ENCODE data around the gene FRYL. TPM values are rescaled to one million over a fixed set of nuclear protein-coding genes. Genes with fewer than 3 reads are reported as not detected.
"Not testable (repeated sequence)": the region's sequence is repeated elsewhere in the genome, so short reads cannot be mapped to it uniquely, and the experiment has no call there.

The FRYL gene
- total RNA-seq, 1 experiment from 2014 or later, result 45.8 TPM

DNA sequence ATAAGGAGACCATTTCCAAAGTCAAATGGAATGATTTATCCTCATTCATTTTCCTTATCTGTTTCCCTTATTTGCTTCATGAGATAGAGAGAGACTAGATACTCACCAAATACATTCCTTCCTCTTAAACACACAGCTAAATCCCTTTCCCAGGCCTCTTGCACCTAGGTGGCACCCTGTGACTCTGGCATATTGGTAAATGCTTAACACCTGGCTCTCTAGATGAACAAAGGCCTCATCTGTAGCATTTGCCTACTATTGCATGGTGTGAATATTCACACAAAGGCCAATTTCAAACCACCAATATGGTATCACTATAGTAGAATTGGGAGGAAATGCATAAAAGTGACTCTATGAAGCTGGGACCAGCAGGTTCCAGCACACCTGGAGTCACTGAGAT, 319.1 kb downstream of the FRYL start:
- Mint-ChIP-seq H3K4me1 (ENCODE audit: low read depth, unreplicated experiment) (no peaks in the 10 kb centered on the region), H3K27me3 (ENCODE audit: unreplicated experiment) (peaks cover 11% of the 10 kb centered on the region), H3K4me3 (ENCODE audit: low read depth, unreplicated experiment) (no peak overlapping the region), H3K27ac (ENCODE audit: unreplicated experiment) (no peak overlapping the region), H3K36me3 (ENCODE audit: insufficient read depth, unreplicated experiment) (no peaks in the 10 kb centered on the region), H3K9me3 (ENCODE audit: low read depth, unreplicated experiment) (no peaks in the 10 kb centered on the region)
- no peak for DNase-seq
- no TSS peak for BruUV-seq (replicated peaks)
- TF ChIP-seq, protein P1, sequence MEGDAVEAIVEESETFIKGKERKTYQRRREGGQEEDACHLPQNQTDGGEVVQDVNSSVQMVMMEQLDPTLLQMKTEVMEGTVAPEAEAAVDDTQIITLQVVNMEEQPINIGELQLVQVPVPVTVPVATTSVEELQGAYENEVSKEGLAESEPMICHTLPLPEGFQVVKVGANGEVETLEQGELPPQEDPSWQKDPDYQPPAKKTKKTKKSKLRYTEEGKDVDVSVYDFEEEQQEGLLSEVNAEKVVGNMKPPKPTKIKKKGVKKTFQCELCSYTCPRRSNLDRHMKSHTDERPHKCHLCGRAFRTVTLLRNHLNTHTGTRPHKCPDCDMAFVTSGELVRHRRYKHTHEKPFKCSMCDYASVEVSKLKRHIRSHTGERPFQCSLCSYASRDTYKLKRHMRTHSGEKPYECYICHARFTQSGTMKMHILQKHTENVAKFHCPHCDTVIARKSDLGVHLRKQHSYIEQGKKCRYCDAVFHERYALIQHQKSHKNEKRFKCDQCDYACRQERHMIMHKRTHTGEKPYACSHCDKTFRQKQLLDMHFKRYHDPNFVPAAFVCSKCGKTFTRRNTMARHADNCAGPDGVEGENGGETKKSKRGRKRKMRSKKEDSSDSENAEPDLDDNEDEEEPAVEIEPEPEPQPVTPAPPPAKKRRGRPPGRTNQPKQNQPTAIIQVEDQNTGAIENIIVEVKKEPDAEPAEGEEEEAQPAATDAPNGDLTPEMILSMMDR (IDR thresholded peaks at IDR 0.05; ENCODE audit: unreplicated experiment), result no peak
- intact Hi-C loops (cut with micrococcal nuclease; ENCODE audit: unreplicated experiment), result no loop called here
- CTCF ChIA-PET, result no interaction called here

DNA sequence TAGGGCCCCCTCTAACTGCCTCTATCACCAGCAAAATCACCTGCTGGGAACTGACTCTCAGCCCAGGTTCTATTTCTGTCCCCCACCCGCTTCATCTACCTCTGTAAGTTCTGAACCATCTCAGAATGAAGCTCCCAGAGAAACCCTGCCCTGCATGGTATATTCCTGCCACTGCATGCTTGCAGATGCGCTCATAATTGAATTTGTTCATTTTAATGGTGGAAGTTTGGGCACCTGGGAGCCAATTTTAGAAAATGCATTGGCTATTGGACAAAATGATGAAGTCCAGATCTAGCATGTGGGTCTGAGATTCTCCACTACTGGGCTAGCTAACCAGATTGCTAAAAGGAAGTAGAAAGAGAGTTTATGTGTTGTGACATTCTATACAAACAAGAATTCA, 325.5 kb downstream of the FRYL start:
- Mint-ChIP-seq H3K27me3 (ENCODE audit: unreplicated experiment) (no peaks in the 10 kb centered on the region), H3K36me3 (ENCODE audit: insufficient read depth, unreplicated experiment) (no peaks in the 10 kb centered on the region), H3K9me3 (ENCODE audit: low read depth, unreplicated experiment) (no peaks in the 10 kb centered on the region), H3K4me3 (ENCODE audit: low read depth, unreplicated experiment) (no peak overlapping the region), H3K27ac (ENCODE audit: unreplicated experiment) (no peak overlapping the region), H3K4me1 (ENCODE audit: low read depth, unreplicated experiment) (no peaks in the 10 kb centered on the region)
- intact Hi-C loops (cut with micrococcal nuclease; ENCODE audit: unreplicated experiment), result no loop called here
- TF ChIP-seq, protein P1 (IDR thresholded peaks at IDR 0.05; ENCODE audit: unreplicated experiment), result no peak
- no TSS peak for BruUV-seq (replicated peaks)
- CTCF ChIA-PET, result no interaction called here
- no peak for DNase-seq

DNA sequence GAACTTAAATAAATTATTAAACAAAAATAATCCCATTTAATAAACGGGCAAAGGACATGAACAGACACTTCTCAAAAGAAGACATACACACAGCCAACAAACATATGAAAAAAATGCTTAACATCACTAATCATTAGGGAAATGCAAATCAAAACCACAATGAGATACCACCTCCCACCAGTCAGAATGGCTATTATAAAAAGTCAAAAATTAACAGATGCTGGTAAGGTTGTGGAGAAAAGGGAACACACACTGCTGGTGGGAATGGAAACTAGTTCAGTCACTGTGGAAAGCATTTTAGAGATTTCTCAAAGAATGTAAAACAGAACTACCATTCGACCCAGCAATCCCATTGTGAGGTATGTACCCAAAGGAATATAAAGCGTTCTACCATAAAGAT, 328.4 kb downstream of the FRYL start:
- BruUV-seq (replicated peaks); H3K36me3 Mint-ChIP-seq (ENCODE audit: insufficient read depth, unreplicated experiment); H3K4me3 Mint-ChIP-seq (ENCODE audit: low read depth, unreplicated experiment); H3K4me1 Mint-ChIP-seq (ENCODE audit: low read depth, unreplicated experiment); DNase-seq; intact Hi-C loops (cut with micrococcal nuclease; ENCODE audit: unreplicated experiment); H3K27me3 Mint-ChIP-seq (ENCODE audit: unreplicated experiment); H3K27ac Mint-ChIP-seq (ENCODE audit: unreplicated experiment); H3K9me3 Mint-ChIP-seq (ENCODE audit: low read depth, unreplicated experiment); CTCF ChIA-PET: not testable (repeated sequence)

DNA sequence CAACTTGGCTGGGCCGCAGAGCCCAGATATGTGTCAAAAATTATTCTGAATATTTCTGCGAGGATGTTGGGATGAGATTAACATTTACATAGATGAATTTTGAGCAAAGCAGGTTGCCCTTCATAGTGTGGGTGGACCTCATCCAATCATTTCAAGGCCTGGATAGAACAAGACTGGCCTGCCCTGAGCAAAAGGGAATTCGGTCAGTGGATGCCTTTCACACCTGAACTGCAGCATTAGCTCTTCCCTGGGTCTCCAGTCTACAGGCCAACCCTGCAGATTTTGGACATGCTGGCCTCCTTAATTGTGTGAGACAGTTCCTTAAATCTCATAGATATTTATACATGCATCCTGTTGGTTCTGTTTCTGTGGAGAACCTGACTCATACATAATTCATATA, 329.3 kb downstream of the FRYL start:
- DNase-seq, result no peak
- Mint-ChIP-seq H3K4me3 (ENCODE audit: low read depth, unreplicated experiment) (no peak overlapping the region), H3K27me3 (ENCODE audit: unreplicated experiment) (no peaks in the 10 kb centered on the region), H3K4me1 (ENCODE audit: low read depth, unreplicated experiment) (no peaks in the 10 kb centered on the region), H3K9me3 (ENCODE audit: low read depth, unreplicated experiment) (no peaks in the 10 kb centered on the region), H3K36me3 (ENCODE audit: insufficient read depth, unreplicated experiment) (no peaks in the 10 kb centered on the region), H3K27ac (ENCODE audit: unreplicated experiment) (no peak overlapping the region)
- CTCF ChIA-PET, result no interaction called here
- TF ChIP-seq, protein P1 (IDR thresholded peaks at IDR 0.05; ENCODE audit: unreplicated experiment), result no peak
- intact Hi-C loops (cut with micrococcal nuclease; ENCODE audit: unreplicated experiment), result no loop called here
- no TSS peak for BruUV-seq (replicated peaks)

DNA sequence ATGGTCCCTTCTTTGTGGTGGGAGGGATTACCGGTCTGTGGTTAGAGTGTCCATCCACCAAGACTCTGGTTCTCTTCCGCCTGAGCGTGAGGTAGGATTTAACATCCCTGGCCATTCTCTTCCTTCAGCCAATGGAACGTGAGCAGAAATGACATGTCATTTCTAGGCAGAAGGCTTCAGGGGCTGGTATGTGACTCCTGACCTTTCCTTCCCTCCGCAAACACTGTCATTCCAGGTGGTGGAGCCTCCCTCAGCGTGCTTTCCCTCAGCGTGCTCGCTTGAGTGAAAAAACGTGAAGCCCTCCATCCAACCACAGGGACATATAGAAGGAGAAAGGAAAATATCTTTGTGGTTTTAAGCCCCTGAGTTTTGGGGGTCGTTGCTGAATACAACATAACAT, 330.9 kb downstream of the FRYL start:
- intact Hi-C loops (cut with micrococcal nuclease; ENCODE audit: unreplicated experiment), result loop anchor here (5.0 kb wide), 1 partner anchor 98 kb away; no protein-coding TSS in a partner anchor
- H3K27me3 Mint-ChIP-seq (ENCODE audit: unreplicated experiment), result no peaks in the 10 kb centered on the region
- H3K9me3 Mint-ChIP-seq (ENCODE audit: low read depth, unreplicated experiment), result no peaks in the 10 kb centered on the region

More for the DNA sequence above, 330.9 kb downstream of the FRYL start:
- no peak for DNase-seq
- Mint-ChIP-seq H3K4me1 (ENCODE audit: low read depth, unreplicated experiment) (no peaks in the 10 kb centered on the region), H3K27ac (ENCODE audit: unreplicated experiment) (no peak overlapping the region), H3K4me3 (ENCODE audit: low read depth, unreplicated experiment) (no peak overlapping the region), H3K36me3 (ENCODE audit: insufficient read depth, unreplicated experiment) (no peaks in the 10 kb centered on the region)
- TF ChIP-seq, protein P1 (IDR thresholded peaks at IDR 0.05; ENCODE audit: unreplicated experiment), result no peak
- CTCF ChIA-PET, result no interaction called here
- BruUV-seq (replicated peaks), result no TSS peak

Other genes with a start within 250 kb of the FRYL start
- 97.6 and 103 TPM in 2 replicates for gene OCIAD1, start 50.8 kb upstream of the FRYL start, total RNA-seq (2022)
- 141 and 182 TPM in 2 replicates for gene OCIAD2, start 126.5 kb upstream of the FRYL start, total RNA-seq (2022)
- not detected in 2 replicates for gene CWH43, start 206.0 kb upstream of the FRYL start, total RNA-seq (2022)

Measured in Calu3 (cell line).